ENCODE results near the gene TBX21.
A peak's percentile ranks its signal among the peaks of the same experiment; 100 is the strongest.

DNA sequence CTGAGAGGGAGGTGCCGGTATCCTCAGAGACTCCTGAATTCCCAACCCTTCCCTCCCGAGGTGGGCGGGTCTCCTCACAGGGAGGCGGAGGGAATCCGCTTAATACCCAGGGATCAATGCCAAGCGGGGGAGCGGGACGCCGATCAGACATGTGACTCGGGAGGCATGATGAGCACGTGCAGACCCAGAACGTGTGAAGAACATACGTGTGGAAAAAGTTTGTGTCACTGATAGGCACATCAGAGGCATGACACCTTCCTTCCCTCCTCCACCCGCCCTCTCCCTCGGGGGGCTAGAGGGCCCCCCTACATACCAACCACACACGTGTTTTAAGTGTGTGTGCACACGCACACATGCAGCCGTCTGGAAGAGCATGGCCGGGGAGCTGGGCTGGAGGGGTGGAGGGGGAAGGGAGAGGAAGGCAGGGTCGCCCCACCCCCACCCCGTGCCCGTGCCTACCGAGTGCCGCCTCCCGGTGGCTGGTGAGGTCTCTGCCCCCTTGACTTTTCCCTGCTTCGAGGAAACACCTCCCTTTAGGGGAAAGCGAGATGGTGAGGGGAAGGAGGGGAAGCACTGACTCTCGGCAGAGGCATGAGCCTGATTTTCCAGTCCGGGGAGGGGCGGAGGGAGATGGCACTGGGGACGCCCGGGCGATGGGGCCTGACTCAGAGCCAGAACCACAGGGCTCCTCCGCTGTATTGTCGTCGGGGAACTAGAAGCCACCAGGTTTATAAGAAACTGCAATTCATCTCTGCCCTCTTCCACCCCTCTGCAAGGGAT lies 12.1 kb upstream of the TBX21 start:
- TF ChIP-seq, protein P1, sequence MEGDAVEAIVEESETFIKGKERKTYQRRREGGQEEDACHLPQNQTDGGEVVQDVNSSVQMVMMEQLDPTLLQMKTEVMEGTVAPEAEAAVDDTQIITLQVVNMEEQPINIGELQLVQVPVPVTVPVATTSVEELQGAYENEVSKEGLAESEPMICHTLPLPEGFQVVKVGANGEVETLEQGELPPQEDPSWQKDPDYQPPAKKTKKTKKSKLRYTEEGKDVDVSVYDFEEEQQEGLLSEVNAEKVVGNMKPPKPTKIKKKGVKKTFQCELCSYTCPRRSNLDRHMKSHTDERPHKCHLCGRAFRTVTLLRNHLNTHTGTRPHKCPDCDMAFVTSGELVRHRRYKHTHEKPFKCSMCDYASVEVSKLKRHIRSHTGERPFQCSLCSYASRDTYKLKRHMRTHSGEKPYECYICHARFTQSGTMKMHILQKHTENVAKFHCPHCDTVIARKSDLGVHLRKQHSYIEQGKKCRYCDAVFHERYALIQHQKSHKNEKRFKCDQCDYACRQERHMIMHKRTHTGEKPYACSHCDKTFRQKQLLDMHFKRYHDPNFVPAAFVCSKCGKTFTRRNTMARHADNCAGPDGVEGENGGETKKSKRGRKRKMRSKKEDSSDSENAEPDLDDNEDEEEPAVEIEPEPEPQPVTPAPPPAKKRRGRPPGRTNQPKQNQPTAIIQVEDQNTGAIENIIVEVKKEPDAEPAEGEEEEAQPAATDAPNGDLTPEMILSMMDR (IDR thresholded peaks at IDR 0.05; ENCODE audit: borderline replicate concordance, extremely low read depth, low read length, poor library complexity, severe bottlenecking) = peak; percentile 30
- no peak for TF ChIP-seq EZH2 (IDR thresholded peaks at IDR 0.05; ENCODE audit: borderline replicate concordance, low read depth, low read length, severe bottlenecking)

All from DND-41 (cell line).